ENCODE results near the gene LRRC3.

GRCh38 chr21:44439211-44439600 lies 16.1 kb upstream of the LRRC3 start:
- TF ChIP-seq POLR2A (IDR thresholded peaks at IDR 0.05) = no peak
- TF ChIP-seq, protein P1, sequence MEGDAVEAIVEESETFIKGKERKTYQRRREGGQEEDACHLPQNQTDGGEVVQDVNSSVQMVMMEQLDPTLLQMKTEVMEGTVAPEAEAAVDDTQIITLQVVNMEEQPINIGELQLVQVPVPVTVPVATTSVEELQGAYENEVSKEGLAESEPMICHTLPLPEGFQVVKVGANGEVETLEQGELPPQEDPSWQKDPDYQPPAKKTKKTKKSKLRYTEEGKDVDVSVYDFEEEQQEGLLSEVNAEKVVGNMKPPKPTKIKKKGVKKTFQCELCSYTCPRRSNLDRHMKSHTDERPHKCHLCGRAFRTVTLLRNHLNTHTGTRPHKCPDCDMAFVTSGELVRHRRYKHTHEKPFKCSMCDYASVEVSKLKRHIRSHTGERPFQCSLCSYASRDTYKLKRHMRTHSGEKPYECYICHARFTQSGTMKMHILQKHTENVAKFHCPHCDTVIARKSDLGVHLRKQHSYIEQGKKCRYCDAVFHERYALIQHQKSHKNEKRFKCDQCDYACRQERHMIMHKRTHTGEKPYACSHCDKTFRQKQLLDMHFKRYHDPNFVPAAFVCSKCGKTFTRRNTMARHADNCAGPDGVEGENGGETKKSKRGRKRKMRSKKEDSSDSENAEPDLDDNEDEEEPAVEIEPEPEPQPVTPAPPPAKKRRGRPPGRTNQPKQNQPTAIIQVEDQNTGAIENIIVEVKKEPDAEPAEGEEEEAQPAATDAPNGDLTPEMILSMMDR (IDR thresholded peaks at IDR 0.05) = no peak
